GM19043 (cell line): ENCODE results near the gene ETNK2.

Experiments
- ATAC-seq: cut with Tn5 transposase; IDR thresholded peaks from one replicate; pipeline ENCODE4 v1.9.1; 2021; ENCODE audit warnings: low read depth; ENCODE audit not compliant: unreplicated experiment

The ETNK2 gene

DNA sequence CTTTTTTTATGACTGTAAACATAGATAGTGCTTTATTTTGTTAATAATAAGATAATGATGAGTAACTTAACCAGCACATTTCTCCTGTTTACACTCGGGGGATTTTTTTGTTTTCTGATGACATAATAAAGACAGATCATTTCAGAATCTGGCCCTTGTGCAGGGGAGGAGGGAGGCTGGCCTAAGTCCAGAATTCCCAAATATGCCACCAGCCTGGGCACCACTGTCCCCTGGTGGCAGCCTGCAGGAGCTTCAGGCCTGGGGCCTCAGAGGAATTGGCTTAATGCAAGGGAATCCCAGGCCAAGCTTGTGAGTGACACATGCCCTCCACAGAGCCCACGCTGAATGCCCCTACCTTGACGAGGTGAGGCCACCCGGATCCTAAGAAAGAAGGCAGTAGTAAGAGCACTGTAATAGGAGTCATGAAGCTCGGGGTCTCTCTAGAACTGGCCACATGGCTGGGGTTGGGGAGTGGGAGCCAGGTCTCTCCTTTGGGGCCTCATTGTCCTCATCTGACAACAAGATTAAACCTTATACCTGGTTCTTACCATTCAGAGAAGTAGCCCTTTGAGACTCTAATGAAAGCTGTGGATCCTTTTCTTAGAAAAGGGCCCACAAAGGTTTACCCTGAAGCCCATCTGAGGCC is 24.1 kb downstream of the ETNK2 start:
- no peak for ATAC-seq

DNA sequence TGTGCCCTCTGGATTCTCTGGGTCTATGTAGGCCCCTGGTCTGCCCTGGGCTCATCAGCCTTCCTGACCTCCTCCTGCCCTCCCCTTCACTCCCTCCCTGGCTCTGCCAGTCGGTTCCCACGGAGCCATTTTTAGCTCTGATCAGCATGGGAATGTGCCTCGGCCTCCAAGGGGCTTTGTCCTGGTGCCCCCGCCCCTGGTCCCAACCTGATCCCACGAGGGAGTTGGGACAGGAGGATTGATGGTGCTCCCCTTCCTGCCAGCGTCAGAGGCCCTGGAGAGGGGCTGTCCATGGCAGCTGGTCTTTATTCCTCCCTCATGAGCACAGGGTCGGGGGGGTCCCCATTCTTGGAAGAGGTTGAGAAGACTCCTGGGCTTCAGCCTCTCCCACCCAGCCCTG is 24.9 kb downstream of the ETNK2 start:
- ATAC-seq = no peak

DNA sequence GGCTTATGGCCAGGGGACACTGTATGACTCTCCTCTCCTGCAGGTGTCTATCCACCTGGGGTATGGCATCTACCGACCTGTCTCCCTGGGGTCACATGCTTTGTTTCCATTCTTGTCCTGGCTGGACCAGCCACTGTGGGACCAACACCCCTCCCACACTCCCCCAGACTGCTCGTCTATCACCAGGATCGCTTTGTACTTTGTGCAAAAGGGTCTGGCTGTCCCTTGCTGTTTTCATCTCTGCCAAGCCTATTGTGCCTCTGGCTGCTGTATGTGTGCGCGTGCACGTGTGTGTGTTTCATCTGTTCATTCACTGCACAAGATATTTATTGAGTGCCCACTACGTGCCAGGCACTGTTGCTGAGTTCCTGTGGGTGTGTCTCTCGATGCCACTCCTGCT is 25.5 kb downstream of the ETNK2 start:
- no peak for ATAC-seq

DNA sequence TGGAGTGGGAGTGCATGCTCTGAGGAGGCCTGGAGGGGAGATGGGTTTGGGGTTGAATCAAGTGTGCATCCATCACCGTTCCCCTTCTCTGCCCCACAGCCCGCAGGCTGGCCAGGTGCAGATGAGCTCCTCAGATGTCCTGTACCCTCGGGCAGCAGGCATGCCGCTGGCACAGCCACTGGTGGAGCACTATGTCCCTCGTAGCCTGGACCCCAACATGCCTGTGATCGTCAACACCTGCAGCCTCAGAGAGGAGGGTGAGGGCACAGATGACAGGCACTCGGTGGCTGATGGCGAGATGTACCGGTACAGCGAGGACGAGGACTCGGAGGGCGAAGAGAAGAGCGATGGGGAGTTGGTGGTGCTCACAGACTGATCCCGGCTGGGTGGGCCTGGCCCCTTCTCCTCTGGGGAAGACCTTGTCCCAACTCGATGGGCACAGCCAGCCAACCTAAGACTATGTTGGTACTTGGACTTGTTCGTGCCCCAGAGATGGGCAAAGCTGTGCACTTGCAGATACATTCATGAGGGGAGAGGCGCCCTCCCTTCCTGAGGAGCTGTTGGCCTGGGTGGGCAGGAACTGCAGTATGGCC is 26.0 kb downstream of the ETNK2 start:
- ATAC-seq = no peak

DNA sequence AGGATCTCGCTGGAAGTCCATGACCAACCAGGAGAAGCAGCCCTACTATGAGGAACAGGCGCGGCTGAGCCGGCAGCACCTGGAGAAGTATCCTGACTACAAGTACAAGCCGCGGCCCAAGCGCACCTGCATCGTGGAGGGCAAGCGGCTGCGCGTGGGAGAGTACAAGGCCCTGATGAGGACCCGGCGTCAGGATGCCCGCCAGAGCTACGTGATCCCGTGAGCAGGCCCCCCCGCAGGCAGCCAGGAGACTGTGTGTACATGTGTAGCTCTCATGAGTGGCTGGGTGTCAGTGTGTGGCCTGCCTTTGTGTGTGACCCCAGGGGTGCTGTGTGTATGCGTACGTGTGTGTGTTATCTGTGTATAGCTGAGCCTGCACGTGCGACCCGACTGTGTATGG is 27.2 kb downstream of the ETNK2 start:
- ATAC-seq = no peak

DNA sequence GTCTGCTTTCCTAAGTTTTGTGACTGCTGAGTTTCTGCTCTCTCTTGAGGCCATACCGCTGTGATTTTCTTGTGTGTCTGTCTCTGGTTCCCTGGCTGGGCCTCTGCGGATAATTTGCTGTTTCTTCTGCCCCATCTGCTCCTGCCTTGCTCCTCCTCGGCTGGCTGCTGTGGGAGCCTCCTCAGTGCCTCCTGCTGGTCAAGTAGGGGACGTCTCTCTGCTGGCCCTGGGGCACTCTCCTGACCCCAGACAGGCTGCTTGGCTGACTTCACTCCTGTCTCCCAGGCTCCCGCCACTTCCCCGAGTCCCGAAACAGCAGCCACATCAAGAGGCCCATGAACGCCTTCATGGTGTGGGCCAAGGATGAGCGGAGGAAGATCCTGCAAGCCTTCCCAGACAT is 28.5 kb downstream of the ETNK2 start:
- no peak for ATAC-seq

DNA sequence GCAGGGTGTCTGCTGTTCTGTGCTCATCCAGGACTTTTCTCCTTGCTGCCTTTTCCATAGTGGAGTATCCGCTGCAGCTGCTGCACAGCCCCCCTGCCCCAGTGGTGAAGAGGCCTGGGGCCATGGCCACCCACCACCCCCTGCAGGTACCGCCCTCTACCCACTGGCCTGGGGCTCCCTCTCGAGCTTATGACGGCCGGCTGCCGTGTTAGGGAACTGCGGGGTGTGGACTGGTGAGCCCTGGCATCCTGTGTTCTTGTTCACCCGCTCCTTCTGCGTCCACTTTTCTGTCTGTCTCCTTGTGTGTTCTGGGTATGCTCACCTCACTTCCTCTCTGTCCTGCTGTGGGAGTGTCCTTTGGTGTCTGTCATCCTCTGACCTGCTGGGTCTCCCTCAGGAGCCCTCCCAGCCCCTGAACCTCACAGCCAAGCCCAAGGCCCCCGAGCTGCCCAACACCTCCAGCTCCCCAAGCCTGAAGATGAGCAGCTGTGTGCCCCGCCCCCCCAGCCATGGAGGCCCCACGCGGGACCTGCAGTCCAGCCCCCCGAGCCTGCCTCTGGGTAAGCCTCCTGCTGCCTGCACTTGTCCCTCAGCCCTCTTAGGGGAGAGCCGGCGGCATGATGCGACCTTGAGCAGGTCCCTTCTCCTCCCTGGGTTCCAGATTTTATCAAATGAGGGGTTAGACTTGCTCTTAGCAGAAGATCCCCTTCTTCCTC is 29.8 kb downstream of the ETNK2 start:
- no peak for ATAC-seq

DNA sequence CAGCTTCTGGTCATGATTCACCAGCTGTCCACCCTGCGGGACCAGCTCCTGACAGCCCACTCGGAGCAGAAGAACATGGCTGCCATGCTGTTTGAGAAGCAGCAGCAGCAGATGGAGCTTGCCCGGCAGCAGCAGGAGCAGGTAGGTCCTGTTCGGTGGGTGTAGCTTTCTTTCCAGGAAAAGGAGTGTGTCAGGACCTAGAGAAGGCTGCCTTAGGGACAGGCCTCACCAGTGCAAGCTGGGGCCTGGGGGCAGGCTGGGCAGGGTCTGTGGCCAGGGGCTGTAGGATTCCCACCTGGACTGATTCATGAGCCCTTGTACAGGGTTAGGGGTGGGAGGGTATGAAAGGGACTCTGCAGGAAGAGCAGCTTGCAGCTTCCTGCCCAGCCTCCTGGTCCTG is 35.3 kb downstream of the ETNK2 start:
- no peak for ATAC-seq

DNA sequence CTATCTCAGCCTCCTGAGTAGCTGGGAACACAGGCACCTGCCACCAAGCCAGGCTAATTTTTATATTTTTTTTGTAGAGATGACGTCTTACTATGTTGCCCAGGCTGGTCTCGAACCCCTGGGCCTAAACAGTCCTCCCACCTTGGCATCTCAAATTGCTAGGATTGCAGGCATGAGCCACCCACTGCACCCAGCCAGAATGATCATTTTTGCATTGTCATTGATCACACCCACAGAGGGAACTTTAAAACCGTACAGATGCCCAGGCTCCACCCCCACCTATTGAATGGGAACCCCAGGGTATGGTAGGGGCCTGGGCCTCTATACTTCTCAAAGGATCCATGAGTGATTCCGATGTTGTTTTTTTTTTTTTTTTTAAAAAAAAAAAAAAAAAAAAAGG is 36.7 kb downstream of the ETNK2 start:
- ATAC-seq = no peak

DNA sequence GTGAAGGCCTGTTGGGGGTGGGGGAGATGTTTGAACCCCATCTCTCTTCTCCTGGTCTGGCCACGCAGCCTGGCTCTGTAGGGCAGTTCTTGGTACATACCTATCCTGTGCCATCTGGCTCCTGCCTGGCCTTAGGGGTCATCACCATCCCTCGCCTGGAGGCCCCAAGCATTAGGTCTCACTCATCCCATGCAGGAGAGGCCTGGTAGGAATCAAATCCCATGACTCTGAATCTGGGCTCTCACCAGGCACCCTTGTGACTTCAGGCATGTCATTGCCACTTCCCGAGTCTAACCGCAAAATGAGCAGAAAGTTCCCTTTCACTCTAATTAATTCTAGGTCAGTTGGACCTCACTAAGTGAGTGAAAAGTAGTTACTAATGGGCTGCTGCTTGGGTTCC is 37.2 kb downstream of the ETNK2 start:
- no peak for ATAC-seq

DNA sequence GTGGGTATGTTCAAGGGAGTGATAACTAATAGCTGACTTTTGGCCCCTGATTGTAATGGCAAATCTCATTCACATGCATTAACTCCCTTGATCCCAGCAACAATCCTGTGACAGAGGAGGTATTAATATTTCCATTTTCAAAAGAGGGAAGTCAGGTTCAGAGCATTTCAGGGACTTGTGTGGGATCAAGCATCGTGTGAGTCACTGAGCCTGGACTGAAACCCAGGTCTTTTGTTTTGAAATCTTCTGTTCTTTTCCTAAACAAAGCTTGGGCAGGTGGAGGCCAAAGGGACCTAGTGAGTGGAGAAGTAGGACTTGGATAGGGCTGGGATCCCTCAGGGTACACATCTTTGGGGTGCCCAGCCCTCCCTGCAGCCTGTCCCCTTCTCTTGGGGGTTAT is 37.9 kb downstream of the ETNK2 start:
- no peak for ATAC-seq

DNA sequence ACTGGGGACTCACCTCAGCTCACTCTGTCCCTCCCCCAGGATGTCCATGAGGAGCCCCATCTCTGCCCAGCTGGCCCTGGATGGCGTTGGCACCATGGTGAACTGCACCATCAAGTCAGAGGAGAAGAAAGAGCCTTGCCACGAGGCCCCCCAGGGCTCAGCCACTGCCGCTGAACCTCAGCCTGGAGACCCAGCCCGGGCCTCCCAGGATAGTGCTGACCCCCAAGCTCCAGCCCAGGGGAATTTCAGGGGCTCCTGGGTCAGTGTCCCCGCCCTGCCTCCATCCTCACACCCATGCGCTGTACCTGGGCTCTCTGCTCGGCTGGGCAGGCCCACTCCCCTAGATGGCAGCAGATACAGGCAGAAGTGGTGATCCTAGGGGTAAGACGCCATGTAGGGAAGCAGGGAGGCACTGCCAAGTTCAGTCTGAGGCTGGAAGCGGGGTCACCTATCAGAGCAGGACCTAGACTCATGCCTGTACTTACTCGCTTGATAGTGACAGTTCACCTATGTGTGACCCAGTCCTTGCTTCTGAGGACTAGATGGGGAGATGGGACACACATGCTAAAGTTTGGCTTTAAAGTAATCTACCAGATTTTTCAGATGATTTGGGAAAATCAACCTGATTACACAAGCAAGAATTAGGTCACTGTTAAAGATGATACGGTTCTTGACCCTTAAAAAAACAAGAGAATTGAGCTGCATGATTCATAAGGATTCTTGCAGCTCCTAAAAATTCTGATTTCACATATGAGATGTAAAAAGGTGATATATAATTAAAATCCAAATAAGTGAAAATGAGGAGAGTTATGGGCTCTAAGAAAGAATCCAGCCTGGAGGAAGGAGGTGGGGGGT is 38.7 kb downstream of the ETNK2 start:
- no peak for ATAC-seq

DNA sequence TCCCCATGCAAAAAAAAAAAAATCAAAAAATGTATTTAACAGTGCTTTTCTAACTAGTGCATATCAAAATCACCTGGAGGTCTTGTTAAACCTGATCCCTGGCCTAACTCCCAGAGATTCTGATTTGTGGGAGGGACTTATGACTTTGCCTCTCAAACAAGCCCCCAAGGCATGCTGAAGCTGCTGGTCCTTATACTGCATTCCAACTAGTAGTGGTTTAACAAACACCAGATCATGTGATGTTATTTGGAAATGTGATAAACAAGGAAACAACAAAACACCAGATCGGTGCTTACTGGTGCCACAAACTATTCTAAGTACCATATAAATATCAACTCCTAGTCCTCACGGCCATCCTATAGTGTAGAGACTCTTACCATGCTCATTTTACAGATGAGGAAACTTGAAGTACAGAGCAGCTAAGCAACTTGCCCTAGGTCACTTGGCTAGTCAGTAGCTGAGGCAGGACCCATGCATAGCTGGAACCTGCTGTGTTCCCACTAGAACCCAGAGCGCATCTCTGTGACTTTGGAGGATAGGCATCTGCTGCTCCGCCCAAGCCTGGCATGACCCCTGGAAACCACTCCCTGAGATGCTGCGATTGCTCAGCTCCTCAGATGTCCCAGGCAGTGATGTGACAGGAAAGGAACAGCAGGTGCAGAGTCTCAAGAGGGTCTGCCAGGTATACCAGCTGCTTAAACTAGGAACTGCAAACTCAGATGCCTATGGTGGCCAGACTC is 40.8 kb downstream of the ETNK2 start:
- ATAC-seq = no peak

DNA sequence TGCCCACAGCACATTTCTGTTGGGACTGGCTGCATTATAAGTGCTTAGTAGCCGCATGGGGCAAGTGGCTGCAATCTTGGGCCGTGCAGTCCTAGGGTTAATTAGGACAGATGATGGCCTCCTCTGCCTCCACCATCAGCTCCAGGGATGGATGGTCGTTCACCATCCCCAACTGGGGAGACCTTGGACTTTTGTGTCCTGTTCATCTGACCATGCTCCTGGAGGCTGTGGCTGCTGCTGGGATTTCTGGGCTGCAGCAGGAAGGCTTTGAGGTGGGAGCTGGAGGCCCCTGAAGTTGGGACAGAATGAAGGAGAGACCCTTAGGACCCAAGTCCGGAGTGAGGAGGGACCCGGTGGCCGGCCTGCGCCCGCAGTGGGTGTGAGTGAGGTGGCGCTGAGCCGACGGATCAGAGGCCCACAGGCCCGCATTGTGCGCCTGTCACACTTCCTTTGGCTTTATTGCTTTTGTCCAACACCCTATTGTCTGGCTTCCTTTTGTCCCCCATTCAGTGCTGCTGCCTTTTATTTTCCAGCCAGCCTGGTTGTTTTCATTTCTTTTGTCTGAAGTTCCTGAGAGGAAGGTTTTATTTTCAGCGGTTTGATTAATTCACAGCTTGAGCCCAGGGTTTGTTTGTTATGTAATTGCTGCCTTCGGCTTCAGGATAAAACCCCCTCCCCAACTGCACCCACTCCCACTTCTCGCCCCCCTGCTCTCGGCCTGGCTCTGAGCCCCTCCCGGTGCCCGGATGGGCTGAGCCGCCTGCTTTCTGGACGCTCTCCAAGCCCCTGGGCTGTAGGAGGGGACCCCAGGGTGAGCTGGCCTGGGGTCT is 43.3 kb downstream of the ETNK2 start:
- ATAC-seq = no peak

DNA sequence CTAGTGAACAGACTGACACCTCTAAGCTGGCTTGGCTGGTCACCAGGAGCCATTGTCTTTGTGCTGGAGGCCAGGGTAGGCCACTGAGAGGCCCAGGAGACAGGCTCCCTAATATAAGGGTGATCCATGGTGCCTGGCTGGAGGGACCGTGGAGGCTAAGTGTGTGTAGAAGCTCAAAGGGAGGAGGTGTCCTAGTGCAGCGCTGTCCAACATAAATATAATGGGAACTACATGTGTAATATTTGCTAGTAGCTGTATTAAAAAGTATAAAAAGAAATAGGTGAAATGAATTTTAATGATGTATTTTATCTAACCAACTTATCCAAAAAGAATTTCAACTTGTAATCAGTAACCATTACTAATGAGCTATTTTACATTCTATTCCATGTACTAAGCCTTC is 44.0 kb downstream of the ETNK2 start:
- ATAC-seq = no peak

DNA sequence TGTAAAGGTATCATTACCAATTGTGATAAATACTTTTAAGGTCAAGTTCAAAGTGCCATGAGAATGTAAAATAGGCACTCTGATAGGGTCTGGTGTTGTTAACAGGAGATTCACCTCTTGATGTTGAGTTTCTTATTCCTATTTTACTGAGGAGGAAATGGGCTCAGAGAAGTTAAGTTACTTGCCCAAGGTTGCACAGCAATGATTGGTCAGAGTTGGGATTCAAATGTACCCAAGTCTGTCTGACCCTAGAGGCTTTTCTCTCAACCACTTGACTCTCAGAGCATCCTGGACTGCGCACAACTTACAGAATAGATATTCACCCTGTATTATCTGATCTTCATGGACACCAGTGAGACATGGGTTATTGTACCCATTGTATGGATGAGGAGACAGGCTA is 45.0 kb downstream of the ETNK2 start:
- ATAC-seq = no peak

DNA sequence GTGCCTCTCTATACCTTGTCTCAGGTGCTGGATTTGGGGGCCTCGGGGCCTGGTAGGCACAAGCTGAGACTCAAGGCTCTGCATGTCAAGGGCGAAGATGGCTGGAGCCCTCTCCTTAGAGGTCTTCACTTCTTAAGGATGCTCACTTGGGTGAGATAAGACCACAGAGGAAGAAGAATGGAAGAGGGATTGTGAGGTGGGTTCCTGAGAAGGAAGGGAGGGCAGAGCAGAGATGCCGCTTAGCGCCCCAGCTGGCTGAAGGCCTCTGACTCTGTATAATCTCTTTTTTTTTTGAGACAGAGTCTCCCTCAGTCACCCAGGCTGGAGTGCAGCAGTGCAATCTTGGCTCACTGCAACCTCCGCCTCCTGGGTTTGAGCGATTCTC is 46.7 kb downstream of the ETNK2 start:
- ATAC-seq = no peak

DNA sequence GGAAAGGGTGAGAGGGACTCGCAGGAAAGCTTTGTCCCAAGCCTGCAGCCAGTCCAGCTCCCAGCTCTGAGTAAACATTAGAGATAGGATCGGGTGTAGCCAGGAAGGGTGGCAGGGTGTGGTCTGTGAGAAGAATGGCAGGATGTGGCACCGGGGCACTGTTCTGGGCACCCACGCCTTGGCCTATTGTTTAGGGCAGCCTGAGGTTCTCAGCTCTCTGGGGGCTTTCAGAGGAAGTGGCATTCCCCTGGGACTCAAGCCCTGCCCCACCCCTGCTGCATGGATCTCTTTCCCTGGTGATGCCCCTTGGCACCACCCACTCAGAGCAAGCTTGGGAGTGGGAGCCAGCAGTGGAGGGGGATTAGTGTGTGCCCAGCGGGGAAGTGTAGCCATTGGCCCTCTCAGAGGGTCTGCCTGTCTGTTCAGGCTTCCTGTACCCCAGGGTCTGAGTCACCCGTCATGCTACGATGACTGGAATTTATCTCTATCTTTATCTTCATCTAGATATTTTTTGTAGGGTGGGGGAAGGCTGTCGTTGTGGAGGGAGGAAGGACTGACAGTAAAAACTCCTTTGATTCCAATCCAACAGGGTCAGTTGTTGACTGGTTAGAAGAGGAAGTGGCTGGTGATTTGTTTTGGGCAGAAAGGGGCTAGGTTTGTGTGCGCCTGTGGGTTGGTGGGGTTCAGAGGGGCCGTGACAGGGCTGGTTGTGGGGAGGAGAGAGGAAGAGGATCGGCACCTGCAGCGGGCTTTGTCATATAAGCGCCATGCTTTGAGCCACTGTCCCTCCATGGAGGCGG is 47.3 kb downstream of the ETNK2 start:
- no peak for ATAC-seq

DNA sequence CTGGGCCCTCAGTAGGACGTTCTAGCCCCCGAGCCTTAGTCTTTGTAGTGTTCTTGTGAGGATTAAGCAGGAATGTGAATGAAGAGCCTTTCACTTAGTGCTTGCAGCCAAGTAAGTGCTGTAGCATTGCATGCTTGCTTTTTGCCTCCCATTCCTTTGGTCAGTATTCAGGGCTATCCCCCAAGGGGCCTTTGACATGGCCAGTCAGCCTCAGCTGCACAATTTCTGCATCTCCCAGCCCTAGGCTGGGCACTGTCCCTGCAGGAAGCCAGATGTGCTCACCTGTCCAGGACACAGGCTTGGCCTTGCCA is 48.5 kb downstream of the ETNK2 start:
- no peak for ATAC-seq
